BLaER1 treated with 17β-estradiol and CSF1 and Interleukin-3, amounts not matched to agents 10 nM and 100 nM (cell line): ENCODE data around the gene MYH14.

ENCODE experiments used
- H3K27ac ChIP-seq, 11 experiments: shearing (Covaris generic); formaldehyde crosslinking; 2 replicates each; pipeline ENCODE4 v1.8.1; 2022
- H3K27me3 ChIP-seq, 11 experiments: shearing (Covaris generic); formaldehyde crosslinking; 2 replicates each; pipeline ENCODE4 v1.8.1; 2022
- H3K36me3 ChIP-seq, 11 experiments: shearing (Covaris generic); formaldehyde crosslinking; 2 replicates each; pipeline ENCODE4 v1.8.1; 2022
- H3K4me1 ChIP-seq, 10 experiments: shearing (Covaris generic); formaldehyde crosslinking; 2 replicates each; pipeline ENCODE4 v1.8.1; 2022
- H3K4me2 ChIP-seq, 11 experiments: shearing (Covaris generic); formaldehyde crosslinking; 2 replicates each; pipeline ENCODE4 v1.8.1; 2022
- H3K4me3 ChIP-seq, 10 experiments: shearing (Covaris generic); formaldehyde crosslinking; 2 replicates each; pipeline ENCODE4 v1.8.1; 2022
- H3K9ac ChIP-seq, 11 experiments: shearing (Covaris generic); formaldehyde crosslinking; 2 replicates each; pipeline ENCODE4 v1.8.1; 2022
- H3K9me3 ChIP-seq, 11 experiments: shearing (Covaris generic); formaldehyde crosslinking; replicated peaks in 1 of 11; 2 replicates each; pipeline ENCODE4 v1.8.1; 2022
- H4K20me1 ChIP-seq, 11 experiments: shearing (Covaris generic); formaldehyde crosslinking; 2 replicates each; pipeline ENCODE4 v1.8.1; 2022
- Cebpa-rat ChIP-seq, 11 experiments: shearing (Covaris generic); IDR thresholded peaks; 2 replicates each; pipeline ENCODE4 v1.8.1; 2022

The MYH14 gene

GRCh38 chr19:50311723-50312635, 108.6 kb downstream of the MYH14 start:
- no peak overlapping the region for H3K27ac ChIP-seq
- H3K27me3 ChIP-seq: peaks cover 87 to 100% (median 99%) of the 10 kb centered on the region in 11 experiments
- H4K20me1 ChIP-seq: peaks cover 0 to 29% (median 0%) of the 10 kb centered on the region in 11 experiments; a peak in 8 of 22 replicates
- no peaks in the 10 kb centered on the region for H3K9me3 ChIP-seq
- peaks cover 0 to 3% (median 0%) of the 10 kb centered on the region in 10 experiments; a peak in 2 of 20 replicates for H3K4me1 ChIP-seq
- H3K36me3 ChIP-seq: no peaks in the 10 kb centered on the region
- no peak overlapping the region for H3K4me2 ChIP-seq
- TF ChIP-seq Cebpa-rat (IDR thresholded peaks at IDR 0.05): no peak
- H3K4me3 ChIP-seq: no peak overlapping the region
- H3K9ac ChIP-seq: no peak overlapping the region

- H3K27ac ChIP-seq: no peak overlapping the region
- no peak for TF ChIP-seq Cebpa-rat (IDR thresholded peaks at IDR 0.05)
- peaks cover 0 to 3% (median 0%) of the 10 kb centered on the region in 10 experiments; a peak in 2 of 20 replicates for H3K4me1 ChIP-seq
- H3K4me3 ChIP-seq: no peak overlapping the region
- no peak overlapping the region for H3K4me2 ChIP-seq
- no peak overlapping the region for H3K9ac ChIP-seq
- peaks cover 0 to 26% (median 0%) of the 10 kb centered on the region in 11 experiments; a peak in 8 of 22 replicates for H4K20me1 ChIP-seq
- peaks cover 91 to 100% (median 100%) of the 10 kb centered on the region in 11 experiments for H3K27me3 ChIP-seq
- H3K36me3 ChIP-seq: no peaks in the 10 kb centered on the region
- no peaks in the 10 kb centered on the region for H3K9me3 ChIP-seq
Measured at GRCh38 chr19:50312967-50313811, 109.8 kb downstream of the MYH14 start.

- Histone ChIP-seq H3K9me3 (no peaks in the 10 kb centered on the region), H3K9ac (no peak overlapping the region), H4K20me1 (peaks cover 0 to 20% (median 0%) of the 10 kb centered on the region in 11 experiments; a peak in 8 of 22 replicates), H3K36me3 (no peaks in the 10 kb centered on the region), H3K4me3 (no peak overlapping the region), H3K4me2 (no peak overlapping the region), H3K27me3 (peaks cover 89 to 100% (median 100%) of the 10 kb centered on the region in 11 experiments), H3K27ac (no peak overlapping the region), H3K4me1 (peaks cover 0 to 3% (median 0%) of the 10 kb centered on the region in 10 experiments; a peak in 2 of 20 replicates)
- TF ChIP-seq Cebpa-rat (IDR thresholded peaks at IDR 0.05): no peak
Measured at GRCh38 chr19:50313812-50314536, 110.6 kb downstream of the MYH14 start.

DNA sequence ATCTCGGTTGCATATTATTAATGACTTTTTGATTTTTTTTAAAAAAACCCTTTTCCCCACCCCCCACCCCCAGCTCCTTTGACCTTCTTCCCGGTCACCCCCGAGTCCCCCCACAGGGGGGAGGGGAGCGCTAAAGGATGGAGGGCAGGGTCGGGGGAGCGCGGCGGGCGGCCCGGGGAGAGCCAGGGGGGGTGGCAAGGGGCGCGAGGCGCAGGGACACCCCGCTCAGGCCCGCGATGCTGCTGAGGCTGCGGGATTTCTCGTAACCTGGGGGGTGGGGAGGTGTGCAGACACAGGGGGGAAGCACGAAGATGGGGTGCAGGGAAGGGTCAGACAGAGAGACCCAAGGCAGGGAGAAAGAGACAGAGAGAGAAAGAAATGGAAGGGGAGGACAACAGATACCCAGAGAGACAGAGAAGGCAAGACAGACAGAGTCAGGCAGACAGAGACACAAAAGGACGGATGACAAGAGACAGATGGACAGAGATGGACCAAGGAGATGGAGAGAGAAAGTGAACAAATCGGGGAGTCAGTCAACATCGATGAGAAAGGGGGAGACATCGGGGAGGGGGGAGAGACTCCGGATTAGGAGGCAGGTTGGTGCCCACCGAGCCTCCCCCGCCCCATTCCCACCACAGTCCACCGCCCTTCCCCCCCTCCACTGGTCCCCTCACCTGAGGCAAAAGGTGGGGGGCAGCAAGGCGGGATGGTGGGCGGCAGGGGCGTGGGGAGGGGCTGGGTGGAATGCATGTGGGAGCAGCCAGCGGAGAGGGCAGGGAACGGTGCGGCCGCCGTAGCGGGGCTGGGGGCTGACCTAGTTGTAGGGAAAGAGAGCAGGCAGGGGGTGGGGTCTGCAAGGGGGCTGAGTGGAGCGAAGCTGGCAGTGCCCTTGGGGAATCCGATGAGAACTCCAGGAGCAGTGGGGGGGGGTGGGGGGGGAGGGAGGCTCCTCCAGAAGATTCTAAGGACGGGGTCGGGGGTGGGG, 111.6 kb downstream of the MYH14 start:
- peaks cover 83 to 99% (median 98%) of the 10 kb centered on the region in 11 experiments for H3K27me3 ChIP-seq

DNA sequence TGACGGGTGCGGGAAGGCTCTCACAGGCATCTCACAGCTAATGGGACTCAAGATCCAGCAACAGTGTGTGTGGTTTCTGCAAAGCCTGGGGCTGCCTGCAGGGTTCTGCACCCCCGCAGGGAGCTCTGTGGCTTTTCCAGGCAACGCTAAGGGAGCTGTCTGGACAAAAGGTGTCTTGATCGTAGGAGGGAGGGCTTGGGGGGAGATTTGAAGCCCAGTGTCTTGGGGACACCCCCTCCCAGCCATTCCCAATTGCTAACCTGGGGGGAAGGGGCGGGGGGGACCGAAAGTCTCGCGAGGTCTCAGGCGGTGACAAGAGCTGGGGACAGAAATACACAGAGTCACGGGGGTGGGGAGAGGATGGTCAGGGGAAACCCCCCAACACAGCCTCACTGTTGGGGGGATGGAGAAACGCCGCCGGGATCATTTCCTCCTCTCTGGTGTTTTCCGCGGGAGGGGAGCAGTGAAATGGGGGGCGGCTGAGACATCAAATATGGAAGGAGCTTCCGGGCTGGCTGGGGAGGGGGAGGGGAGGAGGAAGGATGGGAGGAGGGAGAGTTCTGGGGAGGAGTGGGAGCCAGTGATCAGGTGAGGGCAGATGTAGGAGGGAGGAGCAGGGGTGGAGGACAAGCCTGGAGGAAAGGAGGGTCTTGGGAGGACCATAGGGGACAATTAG, 112.5 kb downstream of the MYH14 start:
- Histone ChIP-seq H3K27me3 (peaks cover 74 to 96% (median 89%) of the 10 kb centered on the region in 11 experiments), H3K4me2 (peak overlapping the region in 2 of 11 experiments; percentile 23 to 27; a peak in 2 of 22 replicates), H3K9ac (no peak overlapping the region), H3K9me3 (no peaks in the 10 kb centered on the region), H3K36me3 (no peaks in the 10 kb centered on the region), H3K4me3 (no peak overlapping the region), H3K4me1 (peaks cover 0 to 3% (median 0%) of the 10 kb centered on the region in 10 experiments; a peak in 2 of 20 replicates), H3K27ac (no peak overlapping the region), H4K20me1 (peaks cover 0 to 3% (median 0%) of the 10 kb centered on the region in 11 experiments; a peak in 5 of 22 replicates)
- TF ChIP-seq Cebpa-rat (IDR thresholded peaks at IDR 0.05): no peak

More for the DNA sequence above, 111.6 kb downstream of the MYH14 start:
- Histone ChIP-seq H4K20me1 (peaks cover 0 to 12% (median 0%) of the 10 kb centered on the region in 11 experiments; a peak in 7 of 22 replicates), H3K4me2 (no peak overlapping the region), H3K27ac (no peak overlapping the region), H3K36me3 (no peaks in the 10 kb centered on the region), H3K9me3 (no peaks in the 10 kb centered on the region), H3K9ac (no peak overlapping the region), H3K4me3 (no peak overlapping the region), H3K4me1 (peaks cover 0 to 3% (median 0%) of the 10 kb centered on the region in 10 experiments; a peak in 2 of 20 replicates)
- TF ChIP-seq Cebpa-rat (IDR thresholded peaks at IDR 0.05): no peak

DNA sequence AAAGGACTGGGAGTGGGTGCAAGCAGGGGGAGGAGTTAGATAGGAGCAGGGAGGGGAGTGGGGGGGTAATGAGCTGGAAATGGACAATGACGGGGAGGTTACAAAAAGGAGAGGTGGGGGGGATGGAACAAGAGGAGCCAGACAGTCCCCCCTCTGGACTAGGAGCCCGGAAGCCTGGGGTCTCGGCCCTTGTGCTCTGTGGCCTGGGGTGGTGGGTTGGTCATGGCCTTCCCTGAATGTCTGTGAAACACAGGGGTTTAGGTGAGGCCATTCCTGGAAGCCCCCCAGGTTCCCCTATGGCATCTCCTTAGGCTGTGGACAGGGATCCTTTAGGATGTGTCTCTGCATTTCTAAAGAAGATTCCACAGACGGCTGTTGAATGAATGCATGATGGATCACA, 113.7 kb downstream of the MYH14 start:
- TF ChIP-seq Cebpa-rat (IDR thresholded peaks at IDR 0.05): no peak
- no peak overlapping the region for H3K4me2 ChIP-seq
- H3K27ac ChIP-seq: no peak overlapping the region
- peaks cover 0 to 3% (median 0%) of the 10 kb centered on the region in 10 experiments; a peak in 2 of 20 replicates for H3K4me1 ChIP-seq
- H3K9ac ChIP-seq: no peak overlapping the region
- H4K20me1 ChIP-seq: no peaks in the 10 kb centered on the region; a peak in 4 of 22 replicates
- H3K36me3 ChIP-seq: no peaks in the 10 kb centered on the region
- H3K27me3 ChIP-seq: peaks cover 65 to 89% (median 77%) of the 10 kb centered on the region in 11 experiments
- H3K4me3 ChIP-seq: no peak overlapping the region
- H3K9me3 ChIP-seq: no peaks in the 10 kb centered on the region

DNA sequence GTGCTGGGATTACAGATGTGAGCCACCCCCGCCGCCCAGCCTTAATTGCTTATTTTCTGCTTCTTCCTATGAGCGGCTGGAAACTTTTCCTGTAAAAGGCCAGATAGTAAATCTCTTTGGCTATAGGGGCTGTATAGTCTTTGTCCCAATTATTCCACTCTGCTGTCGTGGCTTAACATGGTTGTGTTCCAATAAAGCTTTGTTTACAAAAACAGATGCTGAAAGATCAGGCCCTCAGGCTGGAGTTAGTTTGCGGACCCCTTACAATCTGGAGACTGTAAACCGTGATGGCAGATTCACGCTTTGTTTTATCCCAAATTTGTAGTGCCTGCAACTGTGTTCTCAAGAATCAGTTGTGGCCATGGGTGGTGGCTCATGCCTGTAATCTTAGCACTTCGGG, 115.0 kb downstream of the MYH14 start:
- no peak overlapping the region for H3K4me2 ChIP-seq
- no peaks in the 10 kb centered on the region for H3K36me3 ChIP-seq
- peaks cover 0 to 3% (median 0%) of the 10 kb centered on the region in 10 experiments; a peak in 2 of 20 replicates for H3K4me1 ChIP-seq
- peaks cover 52 to 86% (median 63%) of the 10 kb centered on the region in 11 experiments for H3K27me3 ChIP-seq
- no peak overlapping the region for H3K4me3 ChIP-seq
- no peak overlapping the region for H3K9ac ChIP-seq
- no peaks in the 10 kb centered on the region for H3K9me3 ChIP-seq
- TF ChIP-seq Cebpa-rat (IDR thresholded peaks at IDR 0.05): no peak
- no peak overlapping the region for H3K27ac ChIP-seq
- peaks cover 0 to 1% (median 0%) of the 10 kb centered on the region in 11 experiments; a peak in 3 of 22 replicates for H4K20me1 ChIP-seq
